Stomach (tissue), 4 donors: ENCODE data around the gene ZNF350.
"Not testable (repeated sequence)": the region's sequence is repeated elsewhere in the genome, so short reads cannot be mapped to it uniquely, and the experiment has no call there.

ENCODE experiments used
- CTCF ChIP-seq, 7 experiments: fragments of 450-650 bp in 4 of 7; fragments of 200-600 bp in 3 of 7; sonication (generic) in 3 of 7; IDR thresholded peaks; one replicate each; pipeline ENCODE4 v1.5.1; 2016 to 2019; ENCODE audit warnings: antibody characterized with exemption in 7 of 7, control low read depth in 2 of 7, mild to moderate bottlenecking in 1 of 7
- POLR2A ChIP-seq, 4 donors: fragments of 450-650 bp; IDR thresholded peaks; one replicate each; pipeline ENCODE4 v1.6.1; 2016; ENCODE audit warnings: antibody characterized with exemption in 4 of 4, control low read depth in 2 of 4, mild to moderate bottlenecking in 1 of 4, moderate library complexity in 1 of 4
- POLR2AphosphoS5 ChIP-seq, 3 donors: sonication (generic); formaldehyde crosslinking; IDR thresholded peaks; one replicate each; pipeline ENCODE4 v1.6.1; 2016; ENCODE audit warnings: antibody characterized with exemption in 3 of 3

- not testable (repeated sequence) for TF ChIP-seq POLR2A, CTCF, POLR2AphosphoS5 (IDR thresholded peaks at IDR 0.05)
These were observed 5.7 kb downstream of the ZNF350 start for GRCh38 chr19:51980926-51981325.
